Panc1 (cell line): ENCODE measurements around the gene FRG2. TPM values are rescaled to one million over a fixed set of nuclear protein-coding genes. Genes with fewer than 3 reads are reported as not detected.
"Not testable (repeated sequence)": the region's sequence is repeated elsewhere in the genome, so short reads cannot be mapped to it uniquely, and the experiment has no call there.

Source experiments
- ATAC-seq: fragments of 200-7000 bp; cut with Tn5 transposase; 2 replicates; pipeline ENCODE4 v1.9.1; 2020; ENCODE audit warnings: mild to moderate bottlenecking, moderate library complexity
- BruUV-seq: library from RNA; stranded (reverse); fragments of 400-500 nt; replicated peaks from 2 replicates; lab custom pipeline; 2021; lab: Mats Ljungman, UMichigan
- CTCF ChIA-PET: fragments of 300-600 bp; sonication (Branson Sonifier 250); formaldehyde crosslinking; loops from one replicate; lab custom pipeline; 2022; ENCODE audit warnings: antibody characterized with exemption; lab: Charles Lee
- POLR2A ChIA-PET: fragments of 300-600 bp; sonication (Branson Sonifier 250); formaldehyde crosslinking; loops from one replicate; lab custom pipeline; 2022; ENCODE audit warnings: antibody characterized with exemption; lab: Charles Lee
- DNase-seq: peaks from one replicate; pipeline ENCODE4 v3.0.0-alpha.2; 2010; ENCODE audit warnings: low read depth, low spot score
- H3K27ac ChIP-seq: 2 replicates; pipeline ENCODE4 v1.5.1; 2011; ENCODE audit warnings: mild to moderate bottlenecking, low read length, inconsistent platforms
- H3K27me3 ChIP-seq: fragments of 200-500 bp; sonication (Bioruptor generic); 2 replicates; pipeline ENCODE4 v1.6.0; 2014; ENCODE audit warnings: low read length, inconsistent platforms; ENCODE audit not compliant: control insufficient read depth, insufficient read depth
- H3K36me3 ChIP-seq: fragments of 200-500 bp; sonication (Bioruptor generic); 2 replicates; pipeline ENCODE4 v1.5.1; 2014; ENCODE audit warnings: inconsistent platforms, mild to moderate bottlenecking, low read length, moderate library complexity; ENCODE audit not compliant: control insufficient read depth, insufficient read depth
- H3K4me1 ChIP-seq: 2 replicates; pipeline ENCODE4 v1.5.1; 2011; ENCODE audit warnings: inconsistent platforms, mild to moderate bottlenecking, low read length, moderate library complexity; ENCODE audit not compliant: control insufficient read depth, insufficient read depth
- H3K4me3 ChIP-seq, 2 experiments: 2 replicates each; pipeline ENCODE4 v1.5.1; 2011 to 2012; ENCODE audit warnings: low read depth in 2 of 2, low read length in 2 of 2, mild to moderate bottlenecking in 2 of 2, inconsistent platforms in 1 of 2, moderate library complexity in 1 of 2
- H3K9me3 ChIP-seq: fragments of 200-500 bp; sonication (Bioruptor generic); 2 replicates; pipeline ENCODE4 v1.5.1; 2014; ENCODE audit warnings: low read depth, mild to moderate bottlenecking, inconsistent platforms, low read length, moderate library complexity; ENCODE audit not compliant: control insufficient read depth, insufficient read depth
- CTCF ChIP-seq: fragments of 450-650 bp; IDR thresholded peaks from 2 replicates; pipeline ENCODE4 v1.5.1; 2017; ENCODE audit warnings: mild to moderate bottlenecking
- POLR2AphosphoS5 ChIP-seq: IDR thresholded peaks from 2 replicates; pipeline ENCODE4 v1.6.1; 2012; ENCODE audit warnings: mild to moderate bottlenecking, low read depth, low read length, moderate library complexity
- REST ChIP-seq, 2 experiments: IDR thresholded peaks; 2 replicates each; pipeline ENCODE4 v1.6.1; 2011 to 2012; ENCODE audit warnings: low read depth in 2 of 2, control low read depth in 1 of 2, low read length in 1 of 2, mild to moderate bottlenecking in 1 of 2, moderate library complexity in 1 of 2; ENCODE audit not compliant: insufficient read depth in 1 of 2
- SIN3A ChIP-seq: IDR thresholded peaks from 2 replicates; pipeline ENCODE4 v1.6.1; 2012; ENCODE audit warnings: low read depth, mild to moderate bottlenecking, low read length, moderate library complexity, borderline replicate concordance; ENCODE audit not compliant: insufficient read depth
- TCF7L2 ChIP-seq: IDR thresholded peaks from 2 replicates; pipeline ENCODE4 v1.6.1; 2011; ENCODE audit warnings: mild to moderate bottlenecking, low read depth, low read length, inconsistent platforms
- in situ Hi-C: cut with HindIII; loops from 2 replicates; pipeline ENCODE4 v1.10.0; 2016; ENCODE audit warnings: low sequenced_read_pairs, low pct_unique_long_range_greater_than_20kb
- intact Hi-C: fragments of 100-400 bp; cut with micrococcal nuclease; formaldehyde crosslinking; loops from one replicate; pipeline ENCODE4 v1.10.0; 2022; ENCODE audit not compliant: unreplicated experiment
- total RNA-seq: library from RNA; stranded (reverse); gene quantifications from one replicate; pipeline ENCODE4 v1.2.1, GENCODE V29; 2021; ENCODE audit not compliant: unreplicated experiment

The FRG2 gene
- total RNA-seq, 1 experiment from 2014 or later, result not detected

GRCh38 chr4:190015538-190016368, 11.3 kb downstream of the FRG2 start:
- no peaks in the 10 kb centered on the region; the same call in 1 of the 2 replicates for H3K27me3 ChIP-seq
- in situ Hi-C loops (no loop called here), intact Hi-C loops (no loop called here)
- BruUV-seq, result no TSS peak
- no peaks in the 10 kb centered on the region for H3K36me3 ChIP-seq
- no peaks in the 10 kb centered on the region for H3K4me1 ChIP-seq
- ChIA-PET POLR2A (no interaction called here), CTCF (no interaction called here)
- H3K9me3 ChIP-seq, result no peaks in the 10 kb centered on the region
- no peak overlapping the region for H3K4me3 ChIP-seq
- ATAC-seq, result no peak
- DNase-seq, result no peak
- H3K27ac ChIP-seq, result no peak overlapping the region
- TF ChIP-seq REST (IDR thresholded peaks at IDR 0.05; ENCODE audit: insufficient read depth in 1 of 2, low read depth in 2 of 2, low read length in 1 of 2) (no peak), TCF7L2 (no peak), CTCF (no peak), SIN3A (no peak), POLR2AphosphoS5 (no peak)

- BruUV-seq, result no TSS peak
- no peaks in the 10 kb centered on the region for H3K36me3 ChIP-seq
- H3K27ac ChIP-seq, result no peak overlapping the region
- in situ Hi-C loops, result no loop called here
- DNase-seq (no peak), ATAC-seq (no peak)
- intact Hi-C loops, result no loop called here
- H3K4me1 ChIP-seq, result no peaks in the 10 kb centered on the region
- ChIA-PET POLR2A (no interaction called here), CTCF (no interaction called here)
- TF ChIP-seq SIN3A (no peak), TCF7L2 (no peak), REST (IDR thresholded peaks at IDR 0.05; ENCODE audit: insufficient read depth in 1 of 2, low read depth in 2 of 2, low read length in 1 of 2) (no peak), CTCF (no peak), POLR2AphosphoS5 (no peak)
- H3K4me3 ChIP-seq, result no peak overlapping the region
- H3K27me3 ChIP-seq, result no peaks in the 10 kb centered on the region
- no peaks in the 10 kb centered on the region for H3K9me3 ChIP-seq
These were observed 12.1 kb downstream of the FRG2 start for GRCh38 chr4:190014771-190015537.

GRCh38 chr4:189989941-189990340, 37.1 kb downstream of the FRG2 start:
- H3K36me3 ChIP-seq, H3K9me3 ChIP-seq, POLR2A ChIA-PET, H3K27me3 ChIP-seq, in situ Hi-C loops, intact Hi-C loops, H3K4me3 ChIP-seq, CTCF ChIA-PET, H3K4me1 ChIP-seq, ATAC-seq, H3K27ac ChIP-seq, BruUV-seq, DNase-seq: not testable (repeated sequence)
